NB4 (cell line): Measurements from ENCODE around the gene PDE7B.

ENCODE experiments used
- DNase-seq: peaks from one replicate; pipeline ENCODE4 v3.0.0; 2010; ENCODE audit warnings: low read depth
- H3K4me3 ChIP-seq: one replicate; pipeline ENCODE4 v1.5.1; 2011; ENCODE audit warnings: mild to moderate bottlenecking, low read depth, low read length, moderate library complexity
- CTCF ChIP-seq: IDR thresholded peaks from one replicate; pipeline ENCODE4 v1.5.1; 2012; ENCODE audit warnings: low read depth, low read length
- MYC ChIP-seq: IDR thresholded peaks from 2 replicates; pipeline ENCODE4 v1.6.1; 2011; ENCODE audit warnings: low read depth, low read length
- POLR2A ChIP-seq: IDR thresholded peaks from 2 replicates; pipeline ENCODE4 v1.6.1; 2011; ENCODE audit warnings: mild to moderate bottlenecking; ENCODE audit not compliant: insufficient read length; ENCODE audit errors: extremely low read depth
- TF ChIP-seq, protein P1 (sequence below): IDR thresholded peaks from 2 replicates; pipeline ENCODE4 v1.6.1; 2011; ENCODE audit warnings: low read depth, low read length

PDE7B gene

GRCh38 chr6:135871878-135872277 lies 20.4 kb downstream of the PDE7B start:
- DNase-seq: no peak
- no peak overlapping the region for H3K4me3 ChIP-seq
- TF ChIP-seq, protein P1, sequence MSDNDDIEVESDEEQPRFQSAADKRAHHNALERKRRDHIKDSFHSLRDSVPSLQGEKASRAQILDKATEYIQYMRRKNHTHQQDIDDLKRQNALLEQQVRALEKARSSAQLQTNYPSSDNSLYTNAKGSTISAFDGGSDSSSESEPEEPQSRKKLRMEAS: no peak
- TF ChIP-seq CTCF: no peak
- no peak for TF ChIP-seq MYC
- no peak for TF ChIP-seq POLR2A

GRCh38 chr6:135875446-135875845 lies 23.9 kb downstream of the PDE7B start:
- no peak overlapping the region for H3K4me3 ChIP-seq
- TF ChIP-seq POLR2A: no peak
- DNase-seq: no peak

GRCh38 chr6:135876058-135876457 lies 24.6 kb downstream of the PDE7B start:
- TF ChIP-seq CTCF: no peak
- TF ChIP-seq, protein P1: no peak
- TF ChIP-seq POLR2A: no peak
- no peak for TF ChIP-seq MYC
- no peak overlapping the region for H3K4me3 ChIP-seq
- DNase-seq: no peak

DNA sequence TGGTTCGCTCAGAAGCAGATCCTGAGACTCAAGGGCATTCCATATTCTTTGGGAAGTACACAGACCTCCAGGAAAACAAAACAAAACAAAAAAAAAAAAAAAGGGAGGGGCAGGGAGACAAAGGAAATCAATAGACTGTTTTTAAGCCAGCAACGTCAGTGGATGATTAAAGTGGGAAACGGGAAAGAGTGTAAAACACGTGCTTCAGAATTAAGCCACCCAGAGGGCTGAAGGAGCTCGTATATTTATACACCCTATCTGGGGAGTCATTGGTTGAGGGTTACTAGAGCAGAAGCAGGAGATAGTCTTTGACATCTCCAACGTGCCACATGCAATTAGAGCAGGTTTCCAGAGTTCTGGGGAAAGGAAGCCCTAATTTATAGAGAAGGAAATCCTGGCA lies 26.2 kb downstream of the PDE7B start:
- no peak overlapping the region for H3K4me3 ChIP-seq
- TF ChIP-seq MYC: no peak
- DNase-seq: no peak

DNA sequence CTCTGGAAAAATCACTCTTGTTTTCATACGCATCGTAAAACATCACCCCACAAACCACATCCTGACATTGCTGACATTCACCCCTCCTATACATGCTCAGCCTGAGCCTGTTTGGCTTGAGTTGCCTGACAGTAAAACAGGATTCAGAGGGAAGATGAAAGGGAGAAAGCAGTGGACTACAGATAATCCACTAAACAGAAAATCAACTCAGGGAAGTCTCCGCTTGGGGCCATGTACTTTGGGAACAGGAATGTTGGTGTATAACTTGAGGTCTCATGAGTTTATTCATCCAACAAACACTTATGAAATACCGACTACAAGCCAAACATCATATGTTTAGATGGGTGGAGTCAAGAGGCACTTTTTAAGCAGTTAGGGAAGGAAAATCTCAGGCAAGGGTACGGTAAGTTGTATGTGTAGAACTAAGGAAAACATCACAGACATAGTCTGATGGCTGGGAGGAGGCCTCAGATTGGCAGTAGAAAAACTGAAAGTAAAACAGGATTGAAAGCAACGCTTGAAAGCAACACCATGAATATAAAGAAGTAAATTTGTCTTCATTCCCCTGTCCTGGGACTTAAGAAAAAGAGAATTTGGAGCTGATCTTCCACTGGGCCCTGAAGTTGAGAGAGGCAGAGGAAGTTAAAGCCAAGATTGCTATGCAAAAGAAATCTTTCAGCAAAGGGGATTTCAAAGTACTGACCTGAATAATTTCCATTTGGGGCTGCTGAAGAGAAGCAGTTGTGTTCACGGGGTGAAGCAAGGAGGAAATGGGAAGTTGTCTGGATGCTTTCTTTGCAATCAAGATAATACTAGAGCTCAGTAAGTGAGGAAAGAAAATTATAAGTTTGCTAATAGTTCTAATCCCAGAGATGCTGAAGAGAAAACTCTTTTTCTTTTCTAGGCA lies 28.8 kb downstream of the PDE7B start:
- H3K4me3 ChIP-seq: peak overlapping the region; percentile 8
- DNase-seq: peak; percentile 60
- TF ChIP-seq MYC: no peak
- TF ChIP-seq, protein P1: peak; percentile 48; the same call in 1 of the 2 replicates

DNA sequence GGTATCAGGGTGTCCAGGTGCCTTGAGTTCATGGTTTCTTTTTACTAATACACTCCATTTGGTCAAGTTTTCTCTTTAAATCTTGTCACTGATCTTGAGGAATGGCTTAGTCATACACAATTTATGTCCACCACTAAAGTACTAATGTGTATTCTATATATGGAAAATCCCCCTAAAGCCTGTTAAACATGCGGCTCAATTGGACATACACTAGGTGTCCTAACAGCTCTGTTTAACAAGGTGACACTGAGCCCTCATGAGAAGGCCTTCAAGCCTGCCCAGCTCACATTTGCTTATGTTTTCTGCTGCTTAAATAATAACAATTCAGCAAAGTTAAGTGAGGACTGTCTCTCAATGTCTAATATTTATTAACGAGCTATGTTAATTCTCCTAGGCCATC lies 31.5 kb downstream of the PDE7B start:
- H3K4me3 ChIP-seq: no peak overlapping the region
- TF ChIP-seq MYC: no peak
- no peak for TF ChIP-seq POLR2A
- TF ChIP-seq, protein P1: no peak
- TF ChIP-seq CTCF: no peak
- DNase-seq: no peak

GRCh38 chr6:135883536-135883935 lies 32.0 kb downstream of the PDE7B start:
- DNase-seq: no peak
- TF ChIP-seq CTCF (no peak), POLR2A (no peak)
- H3K4me3 ChIP-seq: no peak overlapping the region
